ENCODE data around the gene ARID4A.

- TF ChIP-seq REST (IDR thresholded peaks at IDR 0.05) (no peak), POLR2A (IDR thresholded peaks at IDR 0.05; ENCODE audit: low read length) (no peak), EP300 (IDR thresholded peaks at IDR 0.05) (no peak), CTCF (IDR thresholded peaks at IDR 0.05) (no peak)
Measured at GRCh38 chr14:58305730-58306129, 7.4 kb downstream of the ARID4A start.
